Jurkat, Clone E6-1 (cell line): ENCODE results near the gene OTUD1.

Experiments
- DNase-seq: peaks from one replicate; pipeline ENCODE4 v3.0.0-alpha.2; 2011; ENCODE audit warnings: low read depth, low spot score
- H3K4me3 ChIP-seq: 2 replicates; pipeline ENCODE4 v1.5.1; 2011; ENCODE audit warnings: mild to moderate bottlenecking, low read length, control low read depth, moderate library complexity

The OTUD1 gene

GRCh38 chr10:23457632-23458417 lies 18.9 kb downstream of the OTUD1 start:
- no peak overlapping the region for H3K4me3 ChIP-seq
- no peak for DNase-seq

GRCh38 chr10:23459308-23459939 lies 20.5 kb downstream of the OTUD1 start:
- H3K4me3 ChIP-seq = no peak overlapping the region
- no peak for DNase-seq

GRCh38 chr10:23461557-23461956 lies 22.7 kb downstream of the OTUD1 start:
- no peak for DNase-seq
- H3K4me3 ChIP-seq = no peak overlapping the region

GRCh38 chr10:23467012-23467411 lies 28.1 kb downstream of the OTUD1 start:
- no peak for DNase-seq
- H3K4me3 ChIP-seq = no peak overlapping the region

GRCh38 chr10:23467548-23467947 lies 28.7 kb downstream of the OTUD1 start:
- DNase-seq = no peak
- no peak overlapping the region for H3K4me3 ChIP-seq

- DNase-seq = no peak
- H3K4me3 ChIP-seq = no peak overlapping the region
Observed at GRCh38 chr10:23469596-23470237, 30.8 kb downstream of the OTUD1 start.

GRCh38 chr10:23472181-23472580 lies 33.3 kb downstream of the OTUD1 start:
- no peak overlapping the region for H3K4me3 ChIP-seq
- no peak for DNase-seq

- no peak for DNase-seq
- H3K4me3 ChIP-seq = no peak overlapping the region
Observed at GRCh38 chr10:23474081-23474480, 35.2 kb downstream of the OTUD1 start.

GRCh38 chr10:23474626-23475025 lies 35.8 kb downstream of the OTUD1 start:
- no peak for DNase-seq
- no peak overlapping the region for H3K4me3 ChIP-seq

GRCh38 chr10:23478570-23478969 lies 39.7 kb downstream of the OTUD1 start:
- no peak overlapping the region for H3K4me3 ChIP-seq
- DNase-seq = no peak

GRCh38 chr10:23479798-23480473 lies 41.1 kb downstream of the OTUD1 start:
- no peak for DNase-seq
- H3K4me3 ChIP-seq = no peak overlapping the region

GRCh38 chr10:23481363-23481961 lies 42.6 kb downstream of the OTUD1 start:
- H3K4me3 ChIP-seq = no peak overlapping the region
- no peak for DNase-seq

- no peak for DNase-seq
- H3K4me3 ChIP-seq = no peak overlapping the region
Observed at GRCh38 chr10:23490115-23490514, 51.2 kb downstream of the OTUD1 start.
